Hypothalamus (tissue), 51 donors: Measurements from ENCODE around the gene SLC12A3.
A peak's percentile ranks its signal among the peaks of the same experiment; 100 is the strongest.

Source experiments
- DNase-seq, 51 donors: peaks; one replicate each; lab custom pipeline; 2025; lab: John Stamatoyannopoulos, UW

The SLC12A3 gene

GRCh38 chr16:56936950-56937349 lies 71.9 kb downstream of the SLC12A3 start:
- peak in 1 of 51 donors; percentile 13 for DNase-seq

GRCh38 chr16:56938664-56939513 lies 73.9 kb downstream of the SLC12A3 start:
- no peak for DNase-seq

GRCh38 chr16:56939801-56940200 lies 74.8 kb downstream of the SLC12A3 start:
- DNase-seq, result no peak

GRCh38 chr16:56941092-56941491 lies 76.1 kb downstream of the SLC12A3 start:
- no peak for DNase-seq

GRCh38 chr16:56941856-56942331 lies 76.9 kb downstream of the SLC12A3 start:
- no peak for DNase-seq

- no peak for DNase-seq
These were observed 78.9 kb downstream of the SLC12A3 start for GRCh38 chr16:56943761-56944375.

GRCh38 chr16:56944954-56945839 lies 80.2 kb downstream of the SLC12A3 start:
- DNase-seq, result no peak

GRCh38 chr16:56945847-56946527 lies 81.0 kb downstream of the SLC12A3 start:
- no peak for DNase-seq

- no peak for DNase-seq
These were observed 82.0 kb downstream of the SLC12A3 start for GRCh38 chr16:56946767-56947603.

GRCh38 chr16:56947604-56947995 lies 82.6 kb downstream of the SLC12A3 start:
- no peak for DNase-seq

- DNase-seq, result no peak
These were observed 83.2 kb downstream of the SLC12A3 start for GRCh38 chr16:56948234-56948633.

- no peak for DNase-seq
These were observed 85.0 kb downstream of the SLC12A3 start for GRCh38 chr16:56950051-56950450.

GRCh38 chr16:56950455-56950854 lies 85.4 kb downstream of the SLC12A3 start:
- no peak for DNase-seq

GRCh38 chr16:56950881-56951771 lies 86.1 kb downstream of the SLC12A3 start:
- peak in 6 of 51 donors; percentile 13 to 44 (median 23) for DNase-seq

- no peak for DNase-seq
These were observed 88.0 kb downstream of the SLC12A3 start for GRCh38 chr16:56953006-56953405.

GRCh38 chr16:56956076-56956475 lies 91.1 kb downstream of the SLC12A3 start:
- no peak for DNase-seq

GRCh38 chr16:56956756-56957155 lies 91.7 kb downstream of the SLC12A3 start:
- no peak for DNase-seq

GRCh38 chr16:56960681-56961281 lies 95.8 kb downstream of the SLC12A3 start:
- no peak for DNase-seq
